Activated T-cell treated with anti-CD3 and anti-CD28 coated beads for 24 hours (primary cell): ENCODE measurements around the gene PRKCQ.
A peak's percentile ranks its signal among the peaks of the same experiment; 100 is the strongest.

Experiments used
- DNase-seq: peaks from one replicate; pipeline ENCODE4 v3.0.0-alpha.2; 2020; ENCODE audit warnings: low read depth

The PRKCQ gene

DNA sequence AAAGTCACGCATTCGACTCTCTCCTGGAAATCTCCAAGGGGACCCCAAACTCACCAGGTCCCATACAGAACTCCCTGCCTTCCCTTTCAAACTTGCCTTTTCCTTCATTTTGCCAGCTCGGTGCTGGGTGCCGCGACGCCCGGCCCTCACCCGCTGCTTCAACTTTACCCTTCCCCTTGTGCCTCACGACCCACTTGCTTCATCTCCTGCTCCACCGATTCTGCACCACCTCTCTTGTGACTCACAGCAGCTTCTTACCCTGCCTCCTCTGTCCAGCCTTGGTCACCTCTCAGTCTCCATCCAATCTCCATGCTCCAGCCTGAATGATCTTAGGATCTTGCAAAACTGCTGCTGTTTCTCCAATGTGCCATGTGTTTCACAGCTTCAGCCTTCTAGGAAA is 59.9 kb downstream of the PRKCQ start:
- DNase-seq, result no peak

DNA sequence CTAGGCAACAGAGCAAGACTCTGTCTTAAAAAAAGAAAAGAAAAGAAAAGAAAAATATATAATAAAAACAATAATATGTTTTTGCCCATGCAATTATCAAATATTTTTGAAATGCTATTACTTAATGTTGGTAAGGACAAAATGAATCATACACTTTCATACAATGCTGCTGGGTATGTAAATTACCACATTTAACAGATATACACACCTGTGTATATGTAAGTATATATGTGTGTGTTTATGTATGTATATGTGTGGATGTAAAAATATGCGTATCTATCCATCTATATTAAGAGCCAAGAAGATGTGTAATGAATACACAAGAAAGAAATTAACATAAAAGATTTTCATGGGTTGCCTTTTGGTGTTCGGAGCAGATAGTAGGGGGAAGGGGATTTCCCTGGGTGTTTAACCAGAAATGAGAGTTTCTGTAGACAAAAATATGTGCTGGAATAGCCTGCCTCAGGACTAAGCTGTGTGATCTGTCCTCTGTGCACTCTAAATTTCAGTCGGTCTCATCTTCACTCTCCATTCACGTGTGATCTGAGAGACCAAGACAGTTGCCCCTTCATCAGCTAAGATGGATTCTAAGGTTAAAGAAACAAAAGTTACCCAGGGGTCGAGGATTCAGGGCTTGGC is 61.2 kb downstream of the PRKCQ start:
- DNase-seq, result no peak

DNA sequence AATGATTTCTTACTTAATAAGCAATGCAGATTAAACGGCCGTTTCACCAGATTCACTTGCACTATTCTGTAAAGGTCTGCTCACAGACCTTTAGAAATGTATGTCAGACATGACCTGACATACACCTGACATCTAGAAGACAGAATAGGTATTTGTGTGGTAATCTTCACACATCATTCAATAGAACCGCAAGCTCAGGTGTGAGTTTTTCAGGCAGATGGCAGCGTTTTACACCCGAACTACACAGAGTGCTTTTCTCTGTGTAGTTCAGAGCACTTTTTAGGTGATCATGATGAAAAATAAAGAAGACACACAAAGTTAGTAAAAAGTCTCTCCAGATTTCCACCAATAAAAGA is 63.2 kb downstream of the PRKCQ start:
- no peak for DNase-seq

DNA sequence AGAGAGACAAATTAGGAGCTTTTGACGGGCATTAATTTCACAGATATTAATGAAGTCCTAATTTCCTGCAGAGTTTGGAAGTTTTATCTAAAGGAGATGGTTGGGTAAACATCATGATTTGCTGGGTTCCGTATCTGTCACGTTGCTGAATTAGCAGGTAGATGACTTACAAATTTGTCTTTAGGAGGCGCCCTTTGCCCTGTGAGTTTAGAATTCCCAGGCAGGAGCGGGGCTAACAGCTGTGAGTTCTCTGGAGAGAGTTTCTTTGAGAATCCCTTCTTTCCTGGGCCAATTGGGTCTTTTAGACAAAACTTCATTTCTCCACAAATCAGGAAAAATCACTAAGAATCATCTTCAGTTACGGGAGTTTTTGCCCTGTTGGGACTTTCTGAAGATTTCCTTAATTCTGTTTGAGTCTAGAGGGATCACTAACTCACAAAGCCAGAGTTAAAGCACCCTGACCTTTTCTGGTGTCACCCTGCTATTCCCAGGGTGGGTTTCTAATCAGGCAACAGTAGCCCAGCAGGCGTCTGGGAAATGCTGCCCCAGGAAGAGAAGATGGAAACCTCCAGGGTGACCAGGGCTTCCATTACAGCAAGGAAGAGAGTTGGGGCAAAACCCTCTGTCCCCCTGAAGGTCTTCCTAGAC is 63.7 kb downstream of the PRKCQ start:
- no peak for DNase-seq

DNA sequence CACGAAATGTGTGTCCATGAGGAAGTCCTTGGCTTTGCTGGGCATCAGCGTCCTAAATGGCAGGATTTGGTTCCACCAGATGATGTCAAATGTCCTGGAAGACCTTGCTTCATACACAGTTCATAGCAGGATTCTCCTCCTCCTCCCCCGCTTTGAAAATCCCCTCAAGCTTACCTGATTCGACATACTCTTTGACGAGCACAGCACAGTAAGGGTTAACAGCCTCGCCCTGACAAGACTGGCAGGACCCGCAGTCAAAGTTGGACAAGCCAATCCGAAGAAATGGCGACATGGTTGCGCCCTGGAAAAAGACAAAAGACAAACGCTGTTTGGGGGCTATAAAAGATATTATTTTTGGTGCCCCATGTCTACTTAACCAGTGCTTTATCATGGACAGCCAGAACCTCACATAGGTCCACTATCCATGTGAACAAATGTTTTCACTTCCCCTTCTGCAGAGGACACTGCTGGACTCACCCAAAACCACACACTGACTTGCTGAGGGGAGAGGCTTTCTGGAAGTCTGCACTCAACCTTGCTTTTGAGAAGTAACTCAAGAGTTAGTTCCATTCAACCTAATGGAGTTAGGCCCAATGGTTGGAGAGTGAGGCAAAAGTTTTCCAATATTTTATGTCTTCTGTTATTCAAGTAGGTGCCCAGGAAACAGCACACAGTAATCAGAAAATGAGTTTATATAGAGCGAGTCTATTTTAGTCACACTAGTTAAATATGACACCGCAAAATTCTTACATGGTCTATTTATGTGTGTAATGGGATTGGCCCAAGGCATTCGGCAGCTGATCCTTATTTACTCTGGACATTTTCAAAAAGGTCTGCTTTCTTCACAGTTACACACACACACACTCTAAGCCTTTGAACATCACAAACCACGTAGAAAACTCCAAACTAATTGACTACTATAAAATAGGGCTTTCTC is 65.0 kb downstream of the PRKCQ start:
- DNase-seq, result no peak

DNA sequence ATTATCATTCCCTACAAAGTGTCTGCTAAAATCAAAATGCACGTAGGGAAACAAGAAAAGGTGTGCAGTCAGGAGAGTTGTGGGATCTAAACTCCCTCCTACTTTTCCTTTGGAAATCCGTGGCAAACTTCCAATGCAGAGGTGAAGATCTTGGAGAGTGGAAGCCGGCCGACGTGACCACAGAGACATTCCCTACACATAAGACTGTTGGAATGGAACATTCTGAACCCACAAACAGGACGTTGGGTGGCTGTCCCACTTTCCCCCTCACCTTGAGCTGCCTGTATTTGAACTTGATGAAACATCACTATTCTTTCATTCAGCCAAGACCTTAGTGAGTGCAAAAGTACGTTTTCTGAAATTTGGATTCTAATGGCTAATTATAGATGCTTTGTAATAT is 65.9 kb downstream of the PRKCQ start:
- no peak for DNase-seq

DNA sequence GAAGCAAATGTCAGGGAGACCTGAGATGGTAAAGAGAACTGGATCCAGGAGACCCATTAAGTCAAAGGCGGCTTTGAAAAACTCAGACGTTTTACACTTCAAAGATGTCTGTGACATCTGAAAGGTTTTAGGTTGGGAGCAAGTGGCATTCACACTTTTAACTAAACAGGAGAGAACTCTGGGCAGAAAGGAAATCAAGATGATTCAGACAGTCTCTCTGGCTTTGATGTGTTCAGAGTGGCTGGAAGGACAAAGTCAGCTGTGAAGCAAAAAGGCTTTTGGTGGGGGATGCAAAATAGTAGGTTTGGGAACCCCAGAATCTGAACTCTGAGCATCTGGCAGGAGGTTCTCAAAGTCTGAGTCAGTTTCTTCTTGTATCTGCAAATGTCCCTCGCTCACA is 66.6 kb downstream of the PRKCQ start:
- DNase-seq, result peak; percentile 32

DNA sequence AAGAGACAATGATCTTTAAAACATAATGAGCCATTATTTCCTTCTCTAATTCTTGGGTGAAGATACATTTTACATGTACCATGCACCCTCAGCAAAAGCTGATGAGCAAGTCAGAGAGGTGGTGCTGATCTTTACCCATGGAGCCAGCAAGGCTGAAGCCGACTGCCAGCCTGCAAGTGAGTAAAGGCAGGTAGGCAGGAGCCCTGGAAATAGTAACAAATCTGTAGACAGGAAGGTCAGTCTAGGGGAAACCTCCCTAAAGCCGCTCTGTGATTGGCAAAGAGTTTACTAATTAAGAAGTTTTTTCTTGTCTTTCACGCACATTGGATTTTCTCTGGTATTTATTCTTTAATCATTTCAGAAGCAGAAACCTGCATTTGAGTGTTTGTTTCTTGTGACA is 67.9 kb downstream of the PRKCQ start:
- no peak for DNase-seq

DNA sequence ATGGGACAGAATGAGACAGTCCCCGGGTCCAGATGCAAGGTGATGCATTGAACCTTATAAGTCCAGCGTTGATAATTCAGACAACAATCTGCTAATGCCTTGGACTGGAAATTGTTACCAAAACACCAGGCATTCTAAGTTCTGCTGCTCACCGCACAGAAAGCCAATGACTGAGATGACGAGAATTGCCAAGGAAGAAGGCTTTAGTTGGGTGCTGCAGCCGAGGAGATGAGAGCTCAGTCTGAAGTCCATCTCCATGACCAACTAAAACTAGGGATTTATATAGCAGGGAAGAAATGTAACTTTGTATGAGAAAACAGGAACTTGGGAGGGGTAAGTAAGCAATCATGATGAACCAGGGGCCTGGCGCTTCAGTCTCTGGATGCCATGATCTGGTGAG is 68.7 kb downstream of the PRKCQ start:
- no peak for DNase-seq

DNA sequence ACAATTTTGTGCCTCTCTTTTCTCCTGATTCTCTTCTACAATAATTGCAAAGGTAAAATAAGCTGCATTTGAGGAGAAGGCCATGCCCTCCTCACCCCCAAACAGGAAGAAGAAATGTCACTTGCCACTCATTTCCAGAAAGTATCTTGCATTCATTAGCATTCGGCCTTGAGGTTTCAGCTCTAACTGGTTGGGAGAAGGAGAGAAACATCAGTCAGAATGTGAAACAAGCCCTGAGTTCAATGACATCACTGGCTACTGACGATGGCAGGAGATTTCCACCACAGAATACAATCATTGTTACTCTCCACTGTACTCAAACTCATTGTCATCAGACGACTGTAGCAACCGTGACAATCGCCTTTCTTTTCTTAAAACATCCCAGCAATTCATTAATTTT is 72.8 kb downstream of the PRKCQ start:
- peak; percentile 44 for DNase-seq

DNA sequence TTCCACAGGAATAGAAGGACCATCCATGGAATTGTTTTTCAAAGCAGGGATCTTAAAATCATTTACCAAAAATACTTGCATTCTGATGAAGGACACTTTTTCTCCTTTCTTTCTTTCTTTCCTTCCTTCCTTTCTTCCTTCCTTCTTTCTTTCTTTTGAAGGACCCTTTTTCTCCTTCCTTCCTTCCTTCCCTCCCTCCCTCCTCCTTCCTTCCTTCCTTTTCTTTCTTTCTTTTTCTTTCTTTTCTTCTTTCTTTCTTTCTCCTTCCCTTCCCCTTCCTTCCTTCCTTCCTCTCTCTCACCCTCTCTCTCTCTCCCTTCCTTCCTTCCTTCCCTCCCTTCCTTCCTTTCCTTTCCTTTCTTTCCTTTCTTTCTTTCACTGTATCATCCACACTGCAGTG is 74.8 kb downstream of the PRKCQ start:
- no peak for DNase-seq

DNA sequence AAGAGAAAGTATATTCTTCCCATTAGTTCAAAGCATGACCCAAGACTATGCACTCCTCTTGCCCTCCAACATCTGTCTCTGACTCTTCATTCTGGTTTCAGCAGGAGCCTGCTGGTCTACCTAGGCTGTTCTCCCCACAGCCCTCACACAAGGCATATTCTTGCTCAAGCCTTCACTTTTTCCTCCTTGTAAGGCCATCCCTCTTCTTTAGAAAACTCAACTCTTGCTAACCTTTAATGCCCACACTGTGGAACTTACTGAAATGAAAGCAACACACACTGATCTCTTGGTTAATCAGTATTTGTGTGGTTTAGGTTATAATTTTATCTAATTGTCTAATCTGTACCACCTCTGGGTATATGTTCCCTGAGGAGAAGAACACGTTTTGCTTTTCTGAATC is 75.8 kb downstream of the PRKCQ start:
- no peak for DNase-seq

DNA sequence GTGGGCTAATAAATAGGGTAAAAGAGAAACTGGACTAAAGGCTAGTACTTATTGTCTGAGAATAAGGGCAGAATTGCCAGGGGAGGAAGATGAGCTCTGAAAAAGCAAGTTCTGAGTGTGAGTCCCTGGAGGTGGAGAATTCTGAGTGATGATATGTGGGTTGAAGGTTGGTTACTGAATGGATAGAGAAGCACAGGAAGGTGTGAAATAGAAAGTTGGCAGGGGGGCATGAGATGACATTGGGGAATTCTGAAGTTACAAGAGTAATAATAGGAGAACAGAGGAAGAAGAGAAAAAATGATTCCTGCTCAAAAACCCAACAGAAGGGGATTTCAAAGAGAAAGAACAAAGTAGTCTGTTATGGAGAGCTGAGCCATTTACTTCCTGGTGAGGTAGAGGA is 76.9 kb downstream of the PRKCQ start:
- no peak for DNase-seq

DNA sequence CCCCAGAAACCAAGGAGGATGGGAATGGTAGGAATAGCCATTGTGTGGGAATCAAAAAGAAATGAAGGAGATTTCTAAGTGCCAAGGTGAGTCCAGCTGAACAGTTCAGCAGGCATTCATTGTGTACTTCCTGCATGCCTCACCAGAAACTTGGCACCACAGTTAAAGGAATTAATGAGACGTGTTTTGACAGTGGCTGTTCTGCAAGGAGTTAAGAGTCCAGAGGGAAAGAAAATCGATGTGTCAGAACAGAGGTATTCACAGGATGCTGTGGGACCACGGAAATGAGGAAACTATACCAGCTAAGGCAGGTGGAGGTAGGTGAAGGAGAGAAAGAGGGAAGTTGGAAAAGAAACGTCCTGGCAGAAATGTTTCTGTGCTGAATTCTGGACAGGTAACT is 78.1 kb downstream of the PRKCQ start:
- no peak for DNase-seq

DNA sequence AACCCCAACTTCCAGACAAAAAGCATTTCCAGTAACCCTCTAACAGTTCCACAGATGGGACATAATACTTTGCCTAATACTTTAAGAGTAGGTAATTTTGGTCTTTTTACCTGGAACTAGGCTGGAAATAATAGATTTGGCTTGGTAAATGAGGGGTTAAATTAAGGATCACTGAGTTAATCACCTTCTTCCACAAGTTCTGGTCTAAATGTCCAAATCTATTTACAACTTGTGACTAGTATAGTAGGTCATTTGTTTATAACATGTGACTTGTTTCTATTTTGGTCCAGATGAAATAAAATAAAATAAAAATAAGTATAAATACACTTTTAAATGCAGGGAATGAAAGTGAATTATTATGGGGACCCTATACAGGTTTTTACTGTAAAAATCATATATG is 80.1 kb downstream of the PRKCQ start:
- no peak for DNase-seq

DNA sequence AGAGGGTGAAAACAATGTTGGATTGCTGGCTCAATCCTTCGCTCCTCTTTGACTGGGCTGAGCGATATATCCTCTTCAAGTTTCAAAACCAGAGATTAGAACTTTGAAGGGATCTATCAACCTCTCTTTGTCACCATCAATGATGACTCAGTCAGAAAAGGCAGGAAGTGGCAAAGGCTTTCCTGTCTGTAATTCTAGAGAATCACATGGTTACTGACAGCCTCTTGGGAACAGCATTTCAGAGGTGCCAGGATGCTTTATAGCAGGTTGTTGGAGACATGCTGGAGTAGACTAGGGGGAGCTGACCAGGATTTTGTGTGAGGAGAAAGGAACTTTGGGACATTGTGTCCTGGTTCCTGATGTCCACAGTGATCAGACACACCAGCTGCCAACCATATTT is 81.3 kb downstream of the PRKCQ start:
- DNase-seq, result peak; percentile 30

DNA sequence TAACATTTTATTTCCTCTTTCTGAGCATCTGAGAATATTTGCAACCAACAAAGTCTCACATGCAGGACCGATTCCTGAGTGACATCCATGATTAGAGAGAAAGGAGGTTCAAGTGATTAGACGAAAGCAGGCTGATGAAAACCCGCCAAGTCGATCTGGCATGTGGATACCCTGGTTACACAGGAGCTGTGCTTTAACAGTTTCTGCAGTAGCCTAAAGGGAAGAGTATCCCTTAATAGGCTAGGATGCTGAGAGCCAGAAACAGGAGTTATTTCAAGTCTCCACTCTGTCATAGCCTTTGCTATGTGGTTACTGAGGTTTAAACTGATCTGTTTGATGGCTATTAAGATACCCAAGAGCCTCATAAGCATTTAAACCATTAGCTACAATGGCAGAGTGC is 82.5 kb downstream of the PRKCQ start:
- DNase-seq, result no peak

DNA sequence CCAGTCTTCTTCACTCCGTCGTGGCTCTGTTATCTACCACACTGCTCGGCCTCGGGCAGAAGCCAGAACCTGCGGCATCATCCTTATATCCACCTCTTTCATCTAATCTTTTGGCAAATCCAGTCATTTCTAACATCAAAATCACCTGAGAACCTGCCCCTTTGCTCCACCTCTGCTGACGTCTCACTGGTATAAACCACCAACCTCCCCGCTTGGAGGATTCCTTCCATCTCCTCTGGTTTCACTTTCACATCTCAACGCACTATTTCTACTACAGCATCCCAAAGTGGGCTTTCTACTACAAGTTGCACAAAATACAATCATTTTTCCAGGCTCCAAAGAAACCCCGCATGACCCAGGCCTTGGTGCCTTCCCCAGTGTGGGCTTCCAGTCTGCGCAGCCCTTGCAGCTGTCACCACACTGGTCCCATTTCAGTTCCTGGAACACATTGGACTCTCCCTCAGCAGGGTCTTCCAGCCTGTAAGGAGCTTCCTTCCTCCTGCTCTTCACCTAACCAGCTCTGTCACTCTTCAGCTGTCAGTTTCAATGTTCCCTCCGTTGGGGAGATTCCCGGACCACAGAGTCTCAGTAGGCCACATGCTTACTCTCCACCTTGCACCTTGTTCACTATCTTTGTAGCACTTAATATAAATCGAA is 85.0 kb downstream of the PRKCQ start:
- DNase-seq, result peak; percentile 30

DNA sequence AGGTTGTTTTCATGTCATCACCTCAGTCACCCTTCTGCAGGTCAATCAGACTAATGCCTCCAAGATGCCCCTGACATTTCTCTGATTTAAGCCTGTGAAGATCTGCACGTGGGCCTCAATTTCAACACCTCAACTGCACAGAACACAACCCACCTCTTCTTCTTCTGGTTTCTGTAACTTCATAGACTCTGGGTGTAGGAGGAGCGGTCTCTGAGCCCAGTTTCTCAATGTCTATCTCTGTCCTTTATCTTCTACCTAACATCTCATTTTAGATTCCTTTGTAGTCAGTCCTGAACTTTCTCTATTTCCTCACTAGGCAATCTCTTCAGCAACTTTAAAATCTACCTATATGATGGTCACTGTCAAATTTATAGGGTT is 85.6 kb downstream of the PRKCQ start:
- DNase-seq, result no peak

DNA sequence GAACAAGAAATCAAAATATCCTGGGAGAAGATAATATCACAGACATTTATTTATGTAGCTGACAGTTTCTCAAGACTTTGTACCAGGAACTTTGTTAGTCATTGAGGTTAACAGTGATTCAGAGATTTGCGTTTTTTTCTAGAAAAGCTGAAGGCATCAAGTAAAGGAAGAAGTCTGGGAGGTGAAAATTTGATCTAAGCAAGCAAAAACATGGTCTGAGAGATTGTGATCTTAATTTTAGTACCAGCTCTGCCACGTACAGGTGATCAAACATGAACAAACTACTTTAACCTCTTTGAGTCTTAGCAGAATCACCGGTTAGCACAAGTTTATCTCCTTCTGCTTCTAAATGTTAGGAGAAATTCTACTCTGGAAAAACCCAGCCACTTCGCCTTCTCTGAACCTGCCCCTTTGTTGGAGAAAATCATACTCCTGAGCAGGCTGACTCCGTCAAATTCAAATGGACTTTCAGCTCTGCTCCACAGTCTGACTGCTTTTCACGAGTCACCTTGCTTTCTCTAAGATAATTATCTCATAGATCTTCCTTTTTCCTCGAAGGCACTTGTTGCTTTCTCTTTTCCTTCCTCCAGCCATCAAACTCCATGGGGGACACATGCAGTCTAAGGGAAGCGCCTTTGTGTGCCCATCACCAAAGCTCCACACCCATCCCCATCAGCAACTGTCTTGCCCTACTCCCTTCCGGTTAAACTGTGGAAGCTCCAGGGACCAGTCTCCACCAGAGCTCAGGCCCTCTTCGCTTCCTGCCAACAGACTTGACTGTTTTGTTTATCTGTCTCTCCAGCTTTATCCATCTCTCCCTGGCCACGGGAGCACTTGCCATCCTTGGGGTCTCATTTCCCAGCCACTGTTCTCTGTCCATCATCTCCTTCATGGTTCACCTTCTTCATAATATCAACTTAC is 86.3 kb downstream of the PRKCQ start:
- no peak for DNase-seq

DNA sequence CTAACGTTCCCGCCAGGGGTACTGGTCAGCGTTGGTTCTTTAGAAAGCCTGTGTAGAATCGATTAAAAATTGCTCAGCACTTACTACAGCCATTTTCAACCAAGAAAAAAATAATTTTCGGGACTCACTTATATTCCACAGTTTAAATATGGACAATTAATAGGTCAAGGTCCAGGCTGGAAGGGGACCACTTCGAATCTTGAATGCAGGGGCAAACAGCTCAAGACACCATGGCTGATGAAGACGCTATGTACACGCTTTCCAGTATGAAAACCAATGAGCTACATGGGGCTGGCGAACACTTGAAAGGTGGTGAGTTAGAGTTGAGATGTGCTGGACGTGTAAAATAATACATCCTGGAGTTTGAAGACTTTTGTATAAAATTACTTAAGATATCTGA is 87.2 kb downstream of the PRKCQ start:
- no peak for DNase-seq
